Vagina (tissue), 2 donors: ENCODE measurements around the gene KIAA0513. TPM values are rescaled to one million over a fixed set of nuclear protein-coding genes. Genes with fewer than 3 reads are reported as not detected.

Source experiments
- DNase-seq, 2 donors: peaks; one replicate each; pipeline ENCODE4 v3.0.0-alpha.2; 2017; ENCODE audit errors: extremely low spot score in 2 of 2
- H3K27ac ChIP-seq: fragments of 200-600 bp; sonication (generic); one replicate; pipeline ENCODE4 v1.5.1; 2019
- H3K27me3 ChIP-seq: fragments of 200-600 bp; sonication (generic); one replicate; pipeline ENCODE4 v1.5.1; 2019
- H3K36me3 ChIP-seq, 2 donors: fragments of 200-600 bp; sonication (generic); one replicate each; pipeline ENCODE4 v1.5.1; 2017 to 2019
- H3K4me1 ChIP-seq: fragments of 200-600 bp; sonication (generic); one replicate; pipeline ENCODE4 v1.5.1; 2019
- H3K4me3 ChIP-seq, 2 donors: fragments of 200-600 bp; sonication (generic); 1 replicate in 1 of 2; 2 replicates in 1 of 2; pipeline ENCODE4 v1.5.1; 2016 to 2019
- H3K9me3 ChIP-seq: fragments of 200-600 bp; sonication (generic); one replicate; pipeline ENCODE4 v1.5.1; 2019
- CTCF ChIP-seq, 3 experiments: fragments of 450-650 bp in 2 of 3; fragments of 200-600 bp in 1 of 3; sonication (generic) in 1 of 3; IDR thresholded peaks; one replicate each; pipeline ENCODE4 v1.5.1; 2017 to 2019; ENCODE audit warnings: antibody characterized with exemption in 3 of 3, mild to moderate bottlenecking in 2 of 3, moderate library complexity in 2 of 3
- POLR2A ChIP-seq, 2 donors: fragments of 450-650 bp; IDR thresholded peaks; one replicate each; pipeline ENCODE4 v1.6.1; 2017; ENCODE audit warnings: antibody characterized with exemption in 2 of 2, mild to moderate bottlenecking in 2 of 2, moderate library complexity in 2 of 2
- POLR2AphosphoS5 ChIP-seq, 2 donors: sonication (generic); formaldehyde crosslinking; IDR thresholded peaks; one replicate each; pipeline ENCODE4 v1.9.0; 2017; ENCODE audit warnings: antibody characterized with exemption in 2 of 2, mild to moderate bottlenecking in 2 of 2, low read depth in 1 of 2; ENCODE audit not compliant: insufficient read depth in 1 of 2
- intact Hi-C: fragments of 100-400 bp; cut with DNase I; formaldehyde crosslinking; loops from one replicate; pipeline ENCODE4 v1.15.1; 2023
- total RNA-seq: library from RNA; depleted of rRNA; stranded (reverse); fragments of >200 nt; gene quantifications from one replicate; pipeline ENCODE4 v1.2.3, GENCODE V29; 2016

Gene KIAA0513
- total RNA-seq, 1 donor from 2014 or later, result 26.8 TPM

GRCh38 chr16:85134076-85134788 lies 106.6 kb downstream of the KIAA0513 start:
- intact Hi-C loops, result no loop called here
- TF ChIP-seq POLR2A (IDR thresholded peaks at IDR 0.05), result no peak
- TF ChIP-seq POLR2AphosphoS5 (IDR thresholded peaks at IDR 0.05; ENCODE audit: insufficient read depth in 1 of 2, low read depth in 1 of 2), result no peak
- TF ChIP-seq CTCF (IDR thresholded peaks at IDR 0.05), result no peak
- peaks cover 43% of the 10 kb centered on the region for H3K4me1 ChIP-seq
- no peak for DNase-seq
- no peak overlapping the region for H3K27ac ChIP-seq
- no peaks in the 10 kb centered on the region for H3K36me3 ChIP-seq
- no peaks in the 10 kb centered on the region for H3K27me3 ChIP-seq
- H3K4me3 ChIP-seq, result no peak overlapping the region
- H3K9me3 ChIP-seq, result no peaks in the 10 kb centered on the region

GRCh38 chr16:85134789-85135142 lies 107.2 kb downstream of the KIAA0513 start:
- H3K9me3 ChIP-seq, result no peaks in the 10 kb centered on the region
- H3K36me3 ChIP-seq, result no peaks in the 10 kb centered on the region
- no peak for DNase-seq
- no peak overlapping the region for H3K4me3 ChIP-seq
- no peaks in the 10 kb centered on the region for H3K27me3 ChIP-seq
- TF ChIP-seq CTCF (IDR thresholded peaks at IDR 0.05), result no peak
- no peak for TF ChIP-seq POLR2A (IDR thresholded peaks at IDR 0.05)
- no peak for TF ChIP-seq POLR2AphosphoS5 (IDR thresholded peaks at IDR 0.05; ENCODE audit: insufficient read depth in 1 of 2, low read depth in 1 of 2)
- peaks cover 38% of the 10 kb centered on the region for H3K4me1 ChIP-seq
- intact Hi-C loops, result no loop called here
- no peak overlapping the region for H3K27ac ChIP-seq

GRCh38 chr16:85136213-85136701 lies 108.7 kb downstream of the KIAA0513 start:
- peaks cover 25% of the 10 kb centered on the region for H3K4me1 ChIP-seq
- TF ChIP-seq POLR2A (IDR thresholded peaks at IDR 0.05), result no peak
- TF ChIP-seq POLR2AphosphoS5 (IDR thresholded peaks at IDR 0.05; ENCODE audit: insufficient read depth in 1 of 2, low read depth in 1 of 2), result no peak
- no peak for TF ChIP-seq CTCF (IDR thresholded peaks at IDR 0.05)

GRCh38 chr16:85136702-85137322 lies 109.2 kb downstream of the KIAA0513 start:
- Histone ChIP-seq H3K4me3 (peak overlapping the region; percentile 30 to 37), H3K27ac (peak overlapping the region; percentile 81), H3K4me1 (peaks cover 25% of the 10 kb centered on the region), H3K9me3 (no peaks in the 10 kb centered on the region), H3K27me3 (no peaks in the 10 kb centered on the region), H3K36me3 (no peaks in the 10 kb centered on the region)
- no peak for DNase-seq
- intact Hi-C loops, result no loop called here
- TF ChIP-seq POLR2A (IDR thresholded peaks at IDR 0.05) (no peak), CTCF (IDR thresholded peaks at IDR 0.05) (no peak), POLR2AphosphoS5 (IDR thresholded peaks at IDR 0.05; ENCODE audit: insufficient read depth in 1 of 2, low read depth in 1 of 2) (no peak)

More at GRCh38 chr16:85136213-85136701, 108.7 kb downstream of the KIAA0513 start:
- Histone ChIP-seq H3K27ac (peak overlapping the region; percentile 81), H3K36me3 (no peaks in the 10 kb centered on the region), H3K4me3 (no peak overlapping the region), H3K9me3 (no peaks in the 10 kb centered on the region), H3K27me3 (no peaks in the 10 kb centered on the region)
- intact Hi-C loops, result no loop called here
- DNase-seq, result no peak
